SK-N-SH treated with all-trans-retinoic acid at 6 μM for 48 hours (cell line): ENCODE results near the gene ACTN3.

Source experiments
- ATAC-seq: fragments of 200-7000 bp; cut with Tn5 transposase; 3 replicates; pipeline ENCODE4 v1.9.1; 2020; ENCODE audit warnings: mild to moderate bottlenecking, moderate library complexity
- ARNTL ChIP-seq: fragments of 450-650 bp; formaldehyde crosslinking; IDR thresholded peaks from 2 replicates; pipeline ENCODE4 v1.5.0; 2020; ENCODE audit warnings: low read depth, mild to moderate bottlenecking, moderate library complexity, borderline replicate concordance
- BACH2 ChIP-seq: fragments of 250-450 bp; sonication (Bioruptor Pico); IDR thresholded peaks from 2 replicates; pipeline ENCODE4 v1.9.0; 2021; ENCODE audit warnings: mild to moderate bottlenecking, borderline replicate concordance
- CSDC2 ChIP-seq: fragments of 250-450 bp; sonication (Bioruptor Pico); IDR thresholded peaks from 2 replicates; pipeline ENCODE4 v1.5.0; 2020; ENCODE audit warnings: mild to moderate bottlenecking, moderate library complexity
- CSRNP3 ChIP-seq: fragments of 250-450 bp; sonication (Bioruptor Pico); IDR thresholded peaks from 2 replicates; pipeline ENCODE4 v1.5.1; 2021; ENCODE audit warnings: mild to moderate bottlenecking, moderate library complexity
- ESRRG ChIP-seq: fragments of 250-450 bp; sonication (Bioruptor Pico); IDR thresholded peaks from 2 replicates; pipeline ENCODE4 v1.6.1; 2021; ENCODE audit warnings: mild to moderate bottlenecking
- GLIS3 ChIP-seq: fragments of 250-450 bp; sonication (Bioruptor Pico); IDR thresholded peaks from 2 replicates; pipeline ENCODE4 v1.5.0; 2020; ENCODE audit warnings: mild to moderate bottlenecking, moderate library complexity
- ISL1 ChIP-seq: fragments of 250-450 bp; sonication (Bioruptor Pico); IDR thresholded peaks from 2 replicates; pipeline ENCODE4 v2.1.2; 2022; ENCODE audit warnings: mild to moderate bottlenecking, moderate library complexity
- OSR1 ChIP-seq: fragments of 250-450 bp; sonication (Bioruptor Pico); IDR thresholded peaks from 2 replicates; pipeline ENCODE4 v1.8.0; 2022; ENCODE audit warnings: moderate library complexity, mild to moderate bottlenecking, inconsistent platforms
- PPARA ChIP-seq: fragments of 250-450 bp; sonication (Bioruptor Pico); IDR thresholded peaks from 2 replicates; pipeline ENCODE4 v1.5.0; 2020; ENCODE audit warnings: mild to moderate bottlenecking, borderline replicate concordance
- RARB ChIP-seq: fragments of 250-450 bp; sonication (Bioruptor Pico); IDR thresholded peaks from 2 replicates; pipeline ENCODE4 v1.8.0; 2021; ENCODE audit warnings: mild to moderate bottlenecking, moderate library complexity
- SNAI2 ChIP-seq: fragments of 250-450 bp; sonication (Bioruptor Pico); IDR thresholded peaks from 2 replicates; pipeline ENCODE4 v1.5.0; 2020; ENCODE audit warnings: mild to moderate bottlenecking, moderate library complexity
- TCF4 ChIP-seq: fragments of 250-450 bp; sonication (Bioruptor Pico); IDR thresholded peaks from 2 replicates; pipeline ENCODE4 v1.8.0; 2021; ENCODE audit warnings: mild to moderate bottlenecking, moderate library complexity, borderline replicate concordance
- TOX ChIP-seq: fragments of 250-450 bp; sonication (Bioruptor Pico); IDR thresholded peaks from 2 replicates; pipeline ENCODE4 v1.8.0; 2021; ENCODE audit warnings: mild to moderate bottlenecking, moderate library complexity, borderline replicate concordance
- TSHZ2 ChIP-seq: fragments of 250-450 bp; sonication (Bioruptor Pico); IDR thresholded peaks from 2 replicates; pipeline ENCODE4 v1.5.0; 2020; ENCODE audit warnings: mild to moderate bottlenecking, moderate library complexity
- ZC3H10 ChIP-seq: fragments of 250-450 bp; sonication (Bioruptor Pico); IDR thresholded peaks from 2 replicates; pipeline ENCODE4 v1.5.1; 2021; ENCODE audit warnings: mild to moderate bottlenecking, moderate library complexity
- ZFP3 ChIP-seq: fragments of 250-450 bp; sonication (Bioruptor Pico); IDR thresholded peaks from 2 replicates; pipeline ENCODE4 v1.5.0; 2020; ENCODE audit warnings: mild to moderate bottlenecking, moderate library complexity
- ZFP30 ChIP-seq: fragments of 450-650 bp; formaldehyde crosslinking; IDR thresholded peaks from 2 replicates; pipeline ENCODE4 v1.5.0; 2022; ENCODE audit warnings: mild to moderate bottlenecking, moderate library complexity
- ZNF565 ChIP-seq: fragments of 450-650 bp; formaldehyde crosslinking; conservative IDR thresholded peaks from 2 replicates; pipeline ENCODE4 v1.5.0; 2020; ENCODE audit warnings: low read depth, mild to moderate bottlenecking, moderate library complexity
- ZNF70 ChIP-seq: fragments of 450-650 bp; formaldehyde crosslinking; IDR thresholded peaks from 2 replicates; pipeline ENCODE4 v1.5.0; 2020; ENCODE audit warnings: mild to moderate bottlenecking, moderate library complexity
- TF ChIP-seq, protein P1 (sequence below): fragments of 250-450 bp; sonication (Bioruptor Pico); IDR thresholded peaks from 2 replicates; pipeline ENCODE4 v1.8.0; 2020; ENCODE audit warnings: mild to moderate bottlenecking, moderate library complexity, borderline replicate concordance
- TF ChIP-seq, protein P2 (sequence below): fragments of 250-450 bp; sonication (Bioruptor Pico); IDR thresholded peaks from 2 replicates; pipeline ENCODE4 v1.8.0; 2021; ENCODE audit warnings: low read depth, mild to moderate bottlenecking, moderate library complexity, borderline replicate concordance

Gene ACTN3

GRCh38 chr11:66555416-66555815 lies 8.7 kb downstream of the ACTN3 start:
- no peak for ATAC-seq
- TF ChIP-seq CSDC2 (CRISPR knock-in tag): no peak
- TF ChIP-seq, protein P1, sequence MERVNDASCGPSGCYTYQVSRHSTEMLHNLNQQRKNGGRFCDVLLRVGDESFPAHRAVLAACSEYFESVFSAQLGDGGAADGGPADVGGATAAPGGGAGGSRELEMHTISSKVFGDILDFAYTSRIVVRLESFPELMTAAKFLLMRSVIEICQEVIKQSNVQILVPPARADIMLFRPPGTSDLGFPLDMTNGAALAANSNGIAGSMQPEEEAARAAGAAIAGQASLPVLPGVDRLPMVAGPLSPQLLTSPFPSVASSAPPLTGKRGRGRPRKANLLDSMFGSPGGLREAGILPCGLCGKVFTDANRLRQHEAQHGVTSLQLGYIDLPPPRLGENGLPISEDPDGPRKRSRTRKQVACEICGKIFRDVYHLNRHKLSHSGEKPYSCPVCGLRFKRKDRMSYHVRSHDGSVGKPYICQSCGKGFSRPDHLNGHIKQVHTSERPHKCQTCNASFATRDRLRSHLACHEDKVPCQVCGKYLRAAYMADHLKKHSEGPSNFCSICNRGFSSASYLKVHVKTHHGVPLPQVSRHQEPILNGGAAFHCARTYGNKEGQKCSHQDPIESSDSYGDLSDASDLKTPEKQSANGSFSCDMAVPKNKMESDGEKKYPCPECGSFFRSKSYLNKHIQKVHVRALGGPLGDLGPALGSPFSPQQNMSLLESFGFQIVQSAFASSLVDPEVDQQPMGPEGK: no peak
- no peak for TF ChIP-seq SNAI2 (CRISPR knock-in tag)
- no peak for TF ChIP-seq ESRRG (CRISPR knock-in tag)
- TF ChIP-seq PPARA (CRISPR knock-in tag): no peak
- TF ChIP-seq RARB (CRISPR knock-in tag): no peak
- no peak for TF ChIP-seq TCF4 (CRISPR knock-in tag)
- TF ChIP-seq TOX (CRISPR knock-in tag): no peak
- TF ChIP-seq BACH2 (CRISPR knock-in tag): no peak
- TF ChIP-seq ZNF70 (CRISPR knock-in tag): no peak
- TF ChIP-seq ZC3H10 (CRISPR knock-in tag): no peak
- TF ChIP-seq CSRNP3 (CRISPR knock-in tag): no peak
- no peak for TF ChIP-seq ZFP3 (CRISPR knock-in tag)
- no peak for TF ChIP-seq TSHZ2 (CRISPR knock-in tag)
- TF ChIP-seq OSR1 (CRISPR knock-in tag): no peak

DNA sequence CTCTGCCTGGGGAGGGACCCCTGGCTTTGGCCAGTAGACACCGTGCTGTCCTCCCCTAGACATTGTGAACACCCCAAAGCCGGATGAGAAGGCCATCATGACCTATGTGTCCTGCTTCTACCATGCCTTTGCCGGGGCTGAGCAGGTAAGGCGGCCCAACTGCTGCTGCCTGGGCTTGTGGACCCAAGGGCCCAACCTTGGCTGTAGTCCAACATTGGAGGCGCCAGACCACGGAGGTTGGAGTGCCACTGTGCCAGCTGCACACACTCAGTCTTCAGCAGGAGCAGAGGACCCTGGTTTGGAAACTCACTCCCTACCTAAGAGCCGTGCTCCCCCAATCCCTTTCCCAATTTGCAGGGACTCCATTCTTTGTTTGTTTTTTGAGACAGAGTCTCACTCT lies 9.4 kb downstream of the ACTN3 start:
- ATAC-seq: no peak
- no peak for TF ChIP-seq ZFP30
- no peak for TF ChIP-seq ISL1 (CRISPR knock-in tag)
- no peak for TF ChIP-seq CSDC2 (CRISPR knock-in tag)
- no peak for TF ChIP-seq PPARA (CRISPR knock-in tag)
- TF ChIP-seq, protein P2, sequence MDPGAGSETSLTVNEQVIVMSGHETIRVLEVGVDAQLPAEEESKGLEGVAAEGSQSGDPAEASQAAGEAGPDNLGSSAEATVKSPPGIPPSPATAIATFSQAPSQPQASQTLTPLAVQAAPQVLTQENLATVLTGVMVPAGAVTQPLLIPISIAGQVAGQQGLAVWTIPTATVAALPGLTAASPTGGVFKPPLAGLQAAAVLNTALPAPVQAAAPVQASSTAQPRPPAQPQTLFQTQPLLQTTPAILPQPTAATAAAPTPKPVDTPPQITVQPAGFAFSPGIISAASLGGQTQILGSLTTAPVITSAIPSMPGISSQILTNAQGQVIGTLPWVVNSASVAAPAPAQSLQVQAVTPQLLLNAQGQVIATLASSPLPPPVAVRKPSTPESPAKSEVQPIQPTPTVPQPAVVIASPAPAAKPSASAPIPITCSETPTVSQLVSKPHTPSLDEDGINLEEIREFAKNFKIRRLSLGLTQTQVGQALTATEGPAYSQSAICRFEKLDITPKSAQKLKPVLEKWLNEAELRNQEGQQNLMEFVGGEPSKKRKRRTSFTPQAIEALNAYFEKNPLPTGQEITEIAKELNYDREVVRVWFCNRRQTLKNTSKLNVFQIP (CRISPR knock-in tag): no peak
- TF ChIP-seq ESRRG (CRISPR knock-in tag): no peak
- TF ChIP-seq, protein P1: no peak
- TF ChIP-seq ZFP3 (CRISPR knock-in tag): no peak
- no peak for TF ChIP-seq GLIS3 (CRISPR knock-in tag)
- TF ChIP-seq ZNF565 (CRISPR knock-in tag): no peak
- TF ChIP-seq CSRNP3 (CRISPR knock-in tag): no peak
- no peak for TF ChIP-seq TSHZ2 (CRISPR knock-in tag)
- TF ChIP-seq ARNTL (CRISPR knock-in tag): no peak
- TF ChIP-seq OSR1 (CRISPR knock-in tag): no peak
- TF ChIP-seq, all 23 proteins: peak for 0
